GM06990 (cell line): ENCODE results near the gene FASTK.

Experiments
- DNase-seq: peaks from one replicate; pipeline ENCODE4 v3.0.0-alpha.2; 2011; ENCODE audit not compliant: insufficient read length; ENCODE audit errors: extremely low read depth
- H3K27me3 ChIP-seq: replicated peaks from 2 replicates; pipeline ENCODE4 v1.6.0; 2011; ENCODE audit warnings: low read length; ENCODE audit not compliant: control insufficient read depth, insufficient read depth
- H3K36me3 ChIP-seq: 2 replicates; pipeline ENCODE4 v1.5.1; 2011; ENCODE audit warnings: low read length; ENCODE audit not compliant: control insufficient read depth, insufficient read depth
- H3K4me3 ChIP-seq: replicated peaks from 2 replicates; pipeline ENCODE4 v1.5.1; 2011; ENCODE audit warnings: low read depth, mild to moderate bottlenecking, control low read depth, low read length
- TF ChIP-seq, protein P1 (sequence below): IDR thresholded peaks from 2 replicates; pipeline ENCODE4 v1.5.1; 2011; ENCODE audit warnings: low read length, control low read depth, mild to moderate bottlenecking, inconsistent platforms; ENCODE audit not compliant: insufficient read depth, poor library complexity, severe bottlenecking

Gene FASTK

DNA sequence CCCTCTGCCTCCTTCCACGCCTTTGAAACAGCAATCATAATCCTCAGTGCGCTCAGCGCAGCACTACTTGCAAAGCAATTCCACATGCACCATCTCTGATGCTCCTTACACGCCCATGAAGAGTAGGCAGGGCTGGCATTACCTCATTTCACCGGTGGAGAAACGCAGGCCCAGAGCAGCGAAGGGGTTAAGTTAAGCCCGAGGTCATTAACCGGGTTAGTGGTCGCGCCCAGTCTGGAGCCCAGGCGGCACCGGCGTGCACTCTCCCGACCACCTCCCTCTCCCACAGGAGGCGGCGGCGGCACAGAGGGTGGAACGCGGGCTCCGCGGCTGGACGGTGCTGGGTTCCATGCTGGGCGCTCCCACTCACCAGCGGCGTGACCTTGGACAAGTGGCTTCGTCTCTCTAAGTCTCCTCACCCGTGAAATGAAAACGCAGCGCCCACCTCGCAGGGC lies 515 bp downstream of the FASTK start:
- Histone ChIP-seq H3K36me3 (peaks cover 28% of the 10 kb centered on the region), H3K4me3 (peak overlapping the region; percentile 94), H3K27me3 (no peaks in the 10 kb centered on the region)
- no peak for DNase-seq
- TF ChIP-seq, protein P1, sequence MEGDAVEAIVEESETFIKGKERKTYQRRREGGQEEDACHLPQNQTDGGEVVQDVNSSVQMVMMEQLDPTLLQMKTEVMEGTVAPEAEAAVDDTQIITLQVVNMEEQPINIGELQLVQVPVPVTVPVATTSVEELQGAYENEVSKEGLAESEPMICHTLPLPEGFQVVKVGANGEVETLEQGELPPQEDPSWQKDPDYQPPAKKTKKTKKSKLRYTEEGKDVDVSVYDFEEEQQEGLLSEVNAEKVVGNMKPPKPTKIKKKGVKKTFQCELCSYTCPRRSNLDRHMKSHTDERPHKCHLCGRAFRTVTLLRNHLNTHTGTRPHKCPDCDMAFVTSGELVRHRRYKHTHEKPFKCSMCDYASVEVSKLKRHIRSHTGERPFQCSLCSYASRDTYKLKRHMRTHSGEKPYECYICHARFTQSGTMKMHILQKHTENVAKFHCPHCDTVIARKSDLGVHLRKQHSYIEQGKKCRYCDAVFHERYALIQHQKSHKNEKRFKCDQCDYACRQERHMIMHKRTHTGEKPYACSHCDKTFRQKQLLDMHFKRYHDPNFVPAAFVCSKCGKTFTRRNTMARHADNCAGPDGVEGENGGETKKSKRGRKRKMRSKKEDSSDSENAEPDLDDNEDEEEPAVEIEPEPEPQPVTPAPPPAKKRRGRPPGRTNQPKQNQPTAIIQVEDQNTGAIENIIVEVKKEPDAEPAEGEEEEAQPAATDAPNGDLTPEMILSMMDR: no peak

DNA sequence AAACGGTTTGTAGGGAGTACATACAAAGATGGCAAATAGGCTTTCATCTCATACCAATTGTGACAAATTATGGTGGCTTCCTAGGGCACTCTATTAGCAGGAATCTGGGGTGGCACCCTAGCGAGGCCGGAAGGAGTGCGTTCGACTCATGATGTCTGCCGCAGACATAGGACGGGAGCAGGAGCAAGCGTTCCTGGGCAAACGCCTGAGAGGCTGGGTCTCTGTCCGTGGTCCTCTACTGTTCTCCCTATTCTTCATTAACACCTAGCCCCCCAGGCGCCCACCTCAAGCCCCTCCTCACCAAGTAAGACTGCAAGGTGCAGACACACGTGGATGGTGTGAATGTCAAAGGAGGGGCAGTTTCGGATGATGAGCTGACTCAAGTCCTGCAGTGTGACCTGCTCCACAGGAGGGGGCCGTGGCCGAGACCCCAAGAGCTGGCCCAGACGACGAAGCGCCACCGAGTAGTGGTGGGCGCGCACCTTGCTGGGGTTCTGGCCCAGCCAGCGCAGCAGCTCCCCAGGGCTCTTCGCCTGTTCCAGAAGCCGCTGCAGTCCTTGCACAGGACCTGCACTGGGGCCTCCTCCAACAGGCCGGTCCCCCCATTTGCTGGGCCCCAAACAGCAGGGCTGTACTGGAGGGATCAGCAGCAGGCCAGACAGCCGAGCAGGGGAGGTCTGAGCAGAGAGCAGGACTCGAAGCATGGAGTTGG lies 1.3 kb downstream of the FASTK start:
- TF ChIP-seq, protein P1: no peak
- no peaks in the 10 kb centered on the region for H3K27me3 ChIP-seq
- H3K36me3 ChIP-seq: peaks cover 32% of the 10 kb centered on the region
- no peak for DNase-seq
- peak overlapping the region; percentile 94 for H3K4me3 ChIP-seq

DNA sequence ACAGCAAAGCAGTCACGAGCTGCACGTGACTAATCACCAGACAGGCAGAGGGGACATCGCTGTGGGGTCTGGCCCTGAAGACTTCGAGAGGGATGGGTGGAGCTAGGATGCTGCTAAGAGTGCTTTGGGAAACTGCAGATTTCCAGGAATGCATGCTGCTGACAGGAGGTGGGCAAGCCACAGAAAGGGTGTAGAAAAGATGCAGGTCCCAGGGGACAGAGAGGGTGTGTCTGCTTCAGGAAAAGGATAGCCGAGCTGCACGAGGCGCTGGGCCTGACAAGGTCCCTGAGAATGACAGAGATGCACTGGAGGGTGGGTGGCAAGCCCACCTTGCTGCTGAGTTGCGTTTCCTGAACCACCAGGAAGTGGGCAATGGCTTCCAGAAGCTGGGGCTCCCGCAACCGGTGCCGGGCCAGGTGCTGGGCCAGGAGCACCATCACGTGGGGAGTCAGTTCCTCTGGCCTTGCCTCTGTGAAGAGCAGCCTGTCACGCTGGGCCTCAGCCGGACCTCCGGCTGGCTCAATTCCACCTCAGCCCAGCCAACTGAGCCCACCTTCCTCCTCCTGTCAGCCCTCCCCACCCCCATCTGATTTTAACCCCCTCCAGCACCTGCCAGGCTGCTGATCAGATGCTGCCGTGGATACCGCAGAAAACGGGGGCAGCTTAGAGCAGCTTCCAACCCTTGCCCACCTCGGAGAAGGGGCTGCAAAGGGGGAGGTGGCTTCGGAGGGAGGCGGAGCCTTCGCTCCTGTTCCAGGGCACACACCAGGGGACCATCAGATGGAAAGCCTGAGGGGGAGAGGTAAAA lies 2.2 kb downstream of the FASTK start:
- Histone ChIP-seq H3K36me3 (peaks cover 39% of the 10 kb centered on the region), H3K27me3 (no peaks in the 10 kb centered on the region), H3K4me3 (no peak overlapping the region)
- TF ChIP-seq, protein P1: no peak
- DNase-seq: no peak

DNA sequence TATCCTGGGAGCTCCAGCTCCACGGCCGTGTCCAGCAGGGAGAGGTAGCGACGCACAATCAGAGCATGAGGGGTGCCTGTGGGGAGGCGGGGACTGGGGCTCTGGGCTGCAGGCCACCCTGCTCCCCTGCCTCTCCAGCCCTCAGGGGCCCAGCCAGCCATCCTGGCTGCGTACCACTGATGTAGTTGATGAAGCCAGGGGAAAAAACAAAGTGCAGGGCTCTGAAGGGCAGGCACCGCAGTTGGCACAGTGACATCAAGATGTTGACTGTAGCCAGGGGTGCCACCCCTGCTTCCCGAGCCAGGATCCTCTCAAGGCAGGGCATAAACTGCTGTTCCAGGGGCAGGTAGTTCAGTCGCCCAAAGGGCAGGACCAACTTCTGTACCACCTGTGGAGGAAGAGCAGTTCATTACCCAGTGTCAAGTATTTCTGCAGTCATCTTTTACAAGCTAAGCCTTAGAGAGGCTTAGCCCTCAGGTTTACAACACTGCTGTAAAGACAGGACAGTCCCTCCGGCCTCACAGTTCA lies 2.8 kb downstream of the FASTK start:
- H3K4me3 ChIP-seq: no peak overlapping the region
- DNase-seq: no peak
- H3K27me3 ChIP-seq: no peaks in the 10 kb centered on the region
- TF ChIP-seq, protein P1: no peak
- peaks cover 39% of the 10 kb centered on the region for H3K36me3 ChIP-seq

DNA sequence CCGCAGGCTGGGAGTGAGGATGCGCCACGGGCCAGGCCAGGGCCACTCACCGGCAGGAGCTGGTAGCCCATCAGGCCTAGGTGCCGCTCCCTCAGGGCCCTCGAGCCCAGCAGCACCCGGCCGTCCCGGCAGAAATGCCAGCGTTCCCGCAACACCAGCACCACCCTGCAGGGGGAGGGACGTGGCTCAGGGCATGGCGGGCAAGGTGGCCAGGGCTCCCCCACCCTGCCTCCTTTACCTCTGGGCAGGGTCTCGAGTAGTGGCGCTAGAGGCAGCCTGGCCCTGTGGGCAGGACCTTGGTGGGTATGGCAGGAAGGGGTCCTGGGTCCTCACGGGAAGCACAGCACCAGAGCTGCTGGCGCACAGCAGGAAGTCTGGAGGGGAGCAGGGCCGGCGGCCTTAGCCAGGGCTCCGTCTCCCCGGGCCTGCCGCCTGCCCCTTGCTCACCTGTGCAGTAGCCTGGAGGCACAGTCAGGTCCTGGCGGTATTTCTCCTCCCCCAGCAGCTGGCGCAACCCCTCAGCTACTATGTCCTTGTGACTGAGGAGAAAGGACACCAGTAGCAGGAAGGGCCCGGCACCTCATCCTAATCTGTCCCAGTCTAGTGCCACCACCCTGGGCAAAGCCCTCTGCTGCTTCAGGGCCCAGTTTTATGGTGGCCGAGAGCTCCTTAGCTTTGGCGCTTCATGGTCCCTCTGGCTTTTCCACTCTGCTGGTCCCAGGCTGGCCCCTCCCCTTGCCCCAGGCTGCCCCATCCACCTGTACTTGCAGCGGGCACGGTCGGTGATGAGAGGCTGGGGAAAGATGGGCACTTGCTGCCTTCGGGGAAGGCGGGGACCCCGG lies 3.5 kb downstream of the FASTK start:
- TF ChIP-seq, protein P1: peak; percentile 30
- no peak for DNase-seq
- H3K27me3 ChIP-seq: no peaks in the 10 kb centered on the region
- H3K4me3 ChIP-seq: no peak overlapping the region
- H3K36me3 ChIP-seq: peaks cover 39% of the 10 kb centered on the region
